Memory B cell (primary cell): ENCODE results near the gene PRKCD.

ENCODE experiments used
- ATAC-seq: fragments of 150-1000 bp; cut with Tn5 transposase; 2 replicates; pipeline ENCODE4 v1.10.0; 2021; ENCODE audit warnings: low read depth, mild to moderate bottlenecking, moderate library complexity
- DNase-seq, 2 donors: peaks; one replicate each; pipeline ENCODE4 v3.0.0; 2022; ENCODE audit warnings: low spot score in 2 of 2
- H3K27ac Mint-ChIP-seq: one replicate; pipeline ENCODE4 v1.8.0; 2022; ENCODE audit warnings: mild to moderate bottlenecking, moderate library complexity, mixed read lengths
- H3K27me3 Mint-ChIP-seq: one replicate; pipeline ENCODE4 v1.8.0; 2022; ENCODE audit warnings: mixed read lengths
- H3K36me3 Mint-ChIP-seq: one replicate; pipeline ENCODE4 v1.8.0; 2022; ENCODE audit warnings: mild to moderate bottlenecking, mixed read lengths
- H3K4me1 Mint-ChIP-seq: one replicate; pipeline ENCODE4 v1.8.0; 2022; ENCODE audit warnings: mixed read lengths
- H3K4me3 Mint-ChIP-seq: one replicate; pipeline ENCODE4 v1.8.0; 2022; ENCODE audit warnings: mild to moderate bottlenecking, moderate library complexity, mixed read lengths
- H3K9me3 Mint-ChIP-seq: one replicate; pipeline ENCODE4 v1.8.0; 2022; ENCODE audit warnings: mixed read lengths

The PRKCD gene

DNA sequence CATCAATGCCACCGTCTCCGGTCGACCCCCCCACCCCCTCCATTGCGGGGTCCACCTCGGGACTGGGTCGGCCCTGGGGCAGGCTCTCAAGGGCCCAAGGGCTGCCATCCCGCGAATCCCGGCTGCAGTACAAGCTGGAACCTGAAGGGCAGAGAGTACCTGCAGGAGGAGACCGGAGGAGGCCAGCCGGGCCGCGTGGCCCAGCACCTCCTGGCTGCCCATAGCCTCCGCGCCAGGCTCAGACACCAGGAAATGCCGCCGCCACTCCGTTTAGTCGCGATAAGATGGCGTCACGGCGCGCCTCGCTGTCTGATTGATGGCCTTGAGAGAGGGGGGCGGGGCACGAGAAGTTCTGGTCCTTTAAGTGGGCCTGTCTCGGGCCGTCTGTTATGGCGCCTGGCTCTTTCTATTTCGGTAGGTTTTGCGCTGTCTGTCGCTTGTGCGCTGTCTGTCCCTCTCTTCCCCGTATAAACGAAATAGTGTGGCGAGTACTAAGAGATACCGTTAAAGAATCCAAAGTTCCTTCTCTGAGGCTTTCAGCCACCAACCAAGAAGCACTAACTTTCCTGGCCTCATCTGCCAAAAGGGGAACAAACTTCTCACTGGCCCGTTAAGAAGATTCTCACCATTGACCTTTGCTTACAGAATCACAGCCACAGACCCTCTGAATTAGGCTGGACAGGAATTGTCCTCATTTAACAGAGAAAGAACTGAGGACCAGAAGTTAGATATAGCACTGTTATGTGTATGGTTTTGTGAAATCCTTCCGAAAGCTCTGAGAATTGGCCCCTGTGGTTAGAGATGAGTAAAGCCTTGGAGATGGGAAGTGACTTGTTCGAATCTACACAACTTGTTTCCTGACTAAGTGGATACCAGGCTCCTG, 30.6 kb upstream of the PRKCD start, which contains the start of gene RFT1:
RFT1 (minus strand) TSS at position 257 of the 883 bp plus-strand sequence; CDS start at position 222, 35 bp downstream.
- Mint-ChIP-seq H3K9me3 (no peaks in the 10 kb centered on the region), H3K27ac (peak within 1 kb of the TSS; percentile 99), H3K4me1 (peaks cover 21% of the 10 kb centered on the region), H3K4me3 (peak within 1 kb of the TSS; percentile 94), H3K27me3 (no peaks in the 10 kb centered on the region), H3K36me3 (no peaks in the 10 kb centered on the region)
- ATAC-seq (peak; percentile 90), DNase-seq (peak; percentile 94 to 98)

DNA sequence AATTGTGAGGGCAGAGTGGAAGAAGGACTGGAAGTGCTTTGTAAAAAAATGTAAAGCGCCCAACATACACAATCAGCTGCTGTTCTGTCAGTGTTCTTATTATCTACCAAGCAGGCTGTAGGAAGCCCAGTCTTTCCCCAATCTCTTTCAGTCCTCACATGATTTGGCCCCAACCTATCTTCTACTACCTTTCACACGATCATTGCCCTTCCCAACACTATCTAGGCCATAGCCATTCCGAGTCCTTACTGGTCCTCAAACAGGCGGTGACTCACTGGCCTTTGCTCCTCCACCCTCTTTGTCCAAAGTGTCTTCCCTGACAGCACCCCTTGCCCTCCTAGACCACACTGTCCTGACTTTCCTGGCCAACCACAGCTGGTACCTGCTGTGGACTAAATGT, 29.9 kb upstream of the PRKCD start:
- Mint-ChIP-seq H3K27me3 (no peaks in the 10 kb centered on the region), H3K4me1 (peaks cover 21% of the 10 kb centered on the region), H3K27ac (peak overlapping the region; percentile 99), H3K4me3 (peak overlapping the region; percentile 94), H3K36me3 (no peaks in the 10 kb centered on the region), H3K9me3 (no peaks in the 10 kb centered on the region)
- ATAC-seq (no peak), DNase-seq (no peak)

DNA sequence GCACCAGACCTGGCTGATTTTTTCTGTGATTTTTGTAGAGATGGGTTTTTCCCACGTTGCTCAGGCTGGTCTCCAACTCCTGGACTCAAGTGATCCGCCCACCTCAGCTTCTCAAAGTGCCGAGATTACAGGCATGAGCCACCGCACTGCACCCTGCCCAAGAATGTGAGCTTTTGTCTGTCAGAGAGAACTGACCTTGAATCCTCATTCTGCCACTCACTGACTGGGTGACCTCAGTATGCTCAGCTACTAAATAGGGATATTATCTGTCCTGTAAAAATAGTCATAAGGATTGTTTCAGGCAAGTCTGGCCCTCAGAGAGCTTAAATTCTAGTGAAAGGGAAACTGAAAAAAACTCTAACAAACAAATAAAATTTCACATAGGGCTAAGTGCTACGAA, 28.7 kb upstream of the PRKCD start:
- H3K27ac Mint-ChIP-seq: peak overlapping the region; percentile 99
- no peak for DNase-seq
- H3K36me3 Mint-ChIP-seq: no peaks in the 10 kb centered on the region
- no peak for ATAC-seq
- no peak overlapping the region for H3K4me3 Mint-ChIP-seq
- no peaks in the 10 kb centered on the region for H3K27me3 Mint-ChIP-seq
- peaks cover 17% of the 10 kb centered on the region for H3K4me1 Mint-ChIP-seq
- H3K9me3 Mint-ChIP-seq: no peaks in the 10 kb centered on the region

GRCh38 chr3:53134631-53135232, 26.3 kb upstream of the PRKCD start:
- DNase-seq (peak; percentile 59 to 64), ATAC-seq (peak; percentile 56)
- Mint-ChIP-seq H3K4me1 (peaks cover 11% of the 10 kb centered on the region), H3K36me3 (no peaks in the 10 kb centered on the region), H3K27ac (no peak overlapping the region), H3K4me3 (no peak overlapping the region), H3K27me3 (no peaks in the 10 kb centered on the region), H3K9me3 (no peaks in the 10 kb centered on the region)

DNA sequence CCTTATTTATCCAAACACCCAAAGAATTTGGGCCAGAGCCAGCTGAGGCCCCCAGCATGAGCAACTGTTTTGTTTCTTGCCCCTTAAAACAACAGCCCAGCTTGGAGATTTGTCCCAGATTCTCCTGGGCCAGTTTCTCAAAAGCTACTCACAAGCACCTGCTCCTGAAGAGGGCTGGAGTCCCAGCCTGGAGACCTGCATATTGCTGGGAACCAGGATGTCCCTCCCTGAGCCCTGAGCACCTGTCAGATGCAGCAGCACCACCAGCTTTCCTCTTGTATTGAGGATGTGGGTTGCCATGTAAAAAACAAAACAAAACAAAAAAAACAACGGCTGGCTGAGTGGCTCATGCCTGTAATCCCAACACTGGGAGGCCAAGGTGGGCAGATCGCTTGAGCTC, 23.8 kb upstream of the PRKCD start:
- Mint-ChIP-seq H3K9me3 (no peaks in the 10 kb centered on the region), H3K36me3 (no peaks in the 10 kb centered on the region), H3K27me3 (no peaks in the 10 kb centered on the region), H3K27ac (no peak overlapping the region), H3K4me3 (no peak overlapping the region), H3K4me1 (peaks cover 8% of the 10 kb centered on the region)
- ATAC-seq (no peak), DNase-seq (no peak)

DNA sequence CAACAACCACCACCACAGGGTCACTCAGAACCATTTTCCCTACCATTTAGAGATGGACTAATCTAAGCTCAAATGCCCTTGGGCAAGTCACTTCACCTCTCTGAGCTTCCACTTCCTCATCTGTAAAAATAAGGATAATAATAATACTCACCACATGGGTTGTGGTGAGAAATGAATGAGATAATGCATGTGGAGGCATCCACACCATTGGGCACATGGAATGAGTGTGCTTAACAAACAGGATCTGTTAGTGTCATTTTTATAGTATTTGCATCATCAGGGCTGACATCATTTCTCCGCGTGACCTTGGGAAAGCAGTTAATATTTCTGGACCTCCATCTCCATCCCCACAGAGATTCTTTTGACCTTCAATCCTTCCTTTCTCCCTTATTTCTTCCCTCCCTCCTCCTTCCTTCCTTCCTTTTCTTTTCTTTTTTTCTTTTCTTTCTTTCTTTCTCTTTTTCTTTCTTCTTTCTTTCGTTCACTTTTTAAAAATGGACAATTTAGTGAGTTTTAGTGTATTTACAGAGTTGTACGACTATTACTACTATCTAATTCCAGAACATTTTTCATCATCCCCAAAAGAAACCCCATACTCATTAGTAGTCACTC, 23.1 kb upstream of the PRKCD start:
- ATAC-seq (peak; percentile 19), DNase-seq (no peak)
- Mint-ChIP-seq H3K4me3 (no peak overlapping the region), H3K36me3 (no peaks in the 10 kb centered on the region), H3K9me3 (no peaks in the 10 kb centered on the region), H3K27me3 (no peaks in the 10 kb centered on the region), H3K4me1 (peaks cover 8% of the 10 kb centered on the region), H3K27ac (no peak overlapping the region)

DNA sequence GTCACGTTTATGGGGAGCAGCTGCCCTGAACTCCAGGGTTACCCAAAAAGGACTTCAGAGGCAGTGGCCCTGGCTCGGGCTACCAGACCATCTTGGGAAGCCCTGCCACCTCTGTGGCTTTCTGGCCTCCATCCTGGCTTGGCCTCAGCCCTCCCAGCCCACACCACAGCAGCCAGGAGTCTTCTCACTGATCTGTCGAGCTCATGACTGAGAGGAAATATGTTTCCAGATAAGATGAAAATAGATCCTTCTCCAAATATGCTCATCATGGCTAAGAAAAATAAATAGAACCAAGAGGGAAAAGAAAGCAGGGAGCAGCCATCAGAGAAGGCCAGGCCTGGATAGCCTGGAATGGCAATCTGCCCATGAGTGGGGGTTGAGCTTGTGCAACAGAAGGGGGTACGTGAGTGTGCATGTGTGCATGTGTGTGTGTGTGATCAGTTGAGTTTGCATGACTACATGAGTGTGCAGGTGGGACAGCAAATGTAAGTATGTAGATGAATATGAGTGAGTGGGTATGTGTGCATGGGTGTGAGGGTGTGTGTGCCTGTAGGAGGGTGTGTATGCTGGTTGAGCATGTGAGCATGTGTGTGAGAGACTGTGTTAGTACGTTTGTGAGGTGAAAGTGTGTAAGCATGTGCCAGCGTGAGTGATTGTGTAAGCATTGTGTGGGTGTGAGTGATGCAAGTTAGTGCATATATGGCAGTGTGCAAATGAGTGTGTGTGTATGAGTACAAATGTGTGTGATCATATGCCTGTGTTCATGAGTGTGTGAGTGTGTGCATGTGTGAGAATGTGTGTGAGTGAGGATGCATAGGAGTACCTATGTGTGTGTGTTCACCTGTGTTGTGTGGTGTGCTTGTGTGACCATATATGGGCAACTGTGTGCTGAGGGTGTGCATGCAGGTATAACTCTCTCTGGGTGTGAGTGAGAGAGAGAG, 20.8 kb upstream of the PRKCD start:
- H3K36me3 Mint-ChIP-seq: no peaks in the 10 kb centered on the region
- H3K27me3 Mint-ChIP-seq: no peaks in the 10 kb centered on the region
- no peak overlapping the region for H3K4me3 Mint-ChIP-seq
- no peak overlapping the region for H3K27ac Mint-ChIP-seq
- no peak for ATAC-seq
- H3K9me3 Mint-ChIP-seq: no peaks in the 10 kb centered on the region
- no peak for DNase-seq
- H3K4me1 Mint-ChIP-seq: peaks cover 8% of the 10 kb centered on the region

GRCh38 chr3:53140847-53141845, 19.9 kb upstream of the PRKCD start:
- Mint-ChIP-seq H3K27me3 (no peaks in the 10 kb centered on the region), H3K36me3 (no peaks in the 10 kb centered on the region), H3K4me1 (peaks cover 8% of the 10 kb centered on the region), H3K9me3 (no peaks in the 10 kb centered on the region), H3K4me3 (no peak overlapping the region), H3K27ac (no peak overlapping the region)
- no peak for DNase-seq
- ATAC-seq: no peak

DNA sequence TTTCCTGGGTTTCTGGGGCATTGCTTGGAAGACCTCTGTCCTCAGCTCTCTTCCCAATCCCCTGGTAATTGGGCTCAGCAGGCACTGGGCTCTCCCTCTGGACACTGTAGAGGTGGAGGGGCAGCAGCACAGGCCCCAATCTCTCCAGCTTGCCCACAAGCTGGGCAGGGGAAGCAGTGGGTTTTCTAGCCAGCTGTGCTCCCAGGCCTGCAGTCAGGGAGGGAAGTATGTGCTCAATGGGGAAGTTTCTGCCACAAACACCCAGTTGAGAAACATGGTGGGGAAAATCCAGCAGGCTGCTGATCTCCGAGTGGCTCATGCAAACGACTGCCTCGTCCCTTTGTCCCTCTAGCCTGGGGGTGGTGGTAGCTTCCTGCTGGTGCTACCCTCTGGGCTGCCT, 18.0 kb upstream of the PRKCD start:
- H3K27me3 Mint-ChIP-seq: no peaks in the 10 kb centered on the region
- H3K9me3 Mint-ChIP-seq: no peaks in the 10 kb centered on the region
- no peaks in the 10 kb centered on the region for H3K36me3 Mint-ChIP-seq
- no peak overlapping the region for H3K4me3 Mint-ChIP-seq
- DNase-seq: no peak
- H3K27ac Mint-ChIP-seq: no peak overlapping the region
- H3K4me1 Mint-ChIP-seq: peaks cover 8% of the 10 kb centered on the region
- no peak for ATAC-seq

- no peak overlapping the region for H3K27ac Mint-ChIP-seq
- peaks cover 8% of the 10 kb centered on the region for H3K4me1 Mint-ChIP-seq
- no peaks in the 10 kb centered on the region for H3K36me3 Mint-ChIP-seq
- H3K9me3 Mint-ChIP-seq: no peaks in the 10 kb centered on the region
- no peak for DNase-seq
- ATAC-seq: no peak
- no peaks in the 10 kb centered on the region for H3K27me3 Mint-ChIP-seq
- no peak overlapping the region for H3K4me3 Mint-ChIP-seq
These were observed 16.6 kb upstream of the PRKCD start for GRCh38 chr3:53144446-53144845.

DNA sequence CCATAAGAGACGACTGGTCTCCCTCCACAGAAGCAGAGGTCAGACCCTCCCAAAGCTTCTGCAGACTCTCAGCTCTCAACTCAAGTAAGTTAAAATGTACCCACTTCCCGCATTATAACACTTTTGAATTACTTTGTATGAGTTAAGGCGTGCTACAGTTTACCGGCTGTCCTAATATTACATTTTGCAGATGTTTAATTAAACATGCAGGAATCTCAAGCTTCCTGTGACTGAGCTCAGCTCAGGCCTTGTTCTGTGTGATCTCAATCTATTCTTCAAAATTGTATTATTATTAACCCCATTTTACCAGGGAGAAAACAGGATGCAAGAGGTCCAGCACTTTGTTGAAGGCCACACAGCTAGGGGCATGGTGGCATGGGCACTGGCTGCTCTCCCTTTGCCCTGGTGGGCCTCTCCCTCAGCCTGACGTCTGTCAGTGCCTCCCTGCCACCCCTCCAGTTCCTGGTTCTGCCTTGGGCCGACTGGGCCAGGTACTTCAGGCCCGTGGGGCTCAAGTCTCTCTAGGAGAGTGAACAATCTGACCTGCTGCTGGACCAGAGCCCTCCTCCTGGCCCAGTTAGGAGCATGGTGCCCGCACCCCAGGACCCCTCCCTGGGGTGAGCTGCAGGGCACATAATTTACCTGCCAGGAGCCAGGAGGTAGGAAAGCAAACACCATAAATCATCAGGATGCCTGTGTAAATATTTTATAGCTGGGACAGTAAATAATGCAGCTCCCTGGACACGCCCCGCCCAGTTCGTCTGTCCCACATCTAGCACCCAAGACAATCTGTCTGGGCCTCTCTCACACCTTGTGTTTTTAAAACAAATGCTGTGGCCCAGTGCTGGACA, 15.9 kb upstream of the PRKCD start:
- Mint-ChIP-seq H3K4me3 (no peak overlapping the region), H3K27me3 (no peaks in the 10 kb centered on the region), H3K36me3 (no peaks in the 10 kb centered on the region), H3K4me1 (peaks cover 8% of the 10 kb centered on the region), H3K9me3 (no peaks in the 10 kb centered on the region), H3K27ac (no peak overlapping the region)
- DNase-seq: no peak
- ATAC-seq: no peak

GRCh38 chr3:53145713-53146080, 15.3 kb upstream of the PRKCD start:
- H3K4me1 Mint-ChIP-seq: peaks cover 2% of the 10 kb centered on the region
- ATAC-seq: no peak

More at GRCh38 chr3:53145713-53146080, 15.3 kb upstream of the PRKCD start:
- no peaks in the 10 kb centered on the region for H3K9me3 Mint-ChIP-seq
- no peak for DNase-seq
- H3K27ac Mint-ChIP-seq: no peak overlapping the region
- H3K27me3 Mint-ChIP-seq: no peaks in the 10 kb centered on the region
- H3K4me3 Mint-ChIP-seq: no peak overlapping the region
- no peaks in the 10 kb centered on the region for H3K36me3 Mint-ChIP-seq
